ENCODE data around the gene NXPH1. TPM values are rescaled to one million over a fixed set of nuclear protein-coding genes. Genes with fewer than 3 reads are reported as not detected.

NXPH1 gene
- total and polyA plus RNA-seq, 10 donors: not detected

DNA sequence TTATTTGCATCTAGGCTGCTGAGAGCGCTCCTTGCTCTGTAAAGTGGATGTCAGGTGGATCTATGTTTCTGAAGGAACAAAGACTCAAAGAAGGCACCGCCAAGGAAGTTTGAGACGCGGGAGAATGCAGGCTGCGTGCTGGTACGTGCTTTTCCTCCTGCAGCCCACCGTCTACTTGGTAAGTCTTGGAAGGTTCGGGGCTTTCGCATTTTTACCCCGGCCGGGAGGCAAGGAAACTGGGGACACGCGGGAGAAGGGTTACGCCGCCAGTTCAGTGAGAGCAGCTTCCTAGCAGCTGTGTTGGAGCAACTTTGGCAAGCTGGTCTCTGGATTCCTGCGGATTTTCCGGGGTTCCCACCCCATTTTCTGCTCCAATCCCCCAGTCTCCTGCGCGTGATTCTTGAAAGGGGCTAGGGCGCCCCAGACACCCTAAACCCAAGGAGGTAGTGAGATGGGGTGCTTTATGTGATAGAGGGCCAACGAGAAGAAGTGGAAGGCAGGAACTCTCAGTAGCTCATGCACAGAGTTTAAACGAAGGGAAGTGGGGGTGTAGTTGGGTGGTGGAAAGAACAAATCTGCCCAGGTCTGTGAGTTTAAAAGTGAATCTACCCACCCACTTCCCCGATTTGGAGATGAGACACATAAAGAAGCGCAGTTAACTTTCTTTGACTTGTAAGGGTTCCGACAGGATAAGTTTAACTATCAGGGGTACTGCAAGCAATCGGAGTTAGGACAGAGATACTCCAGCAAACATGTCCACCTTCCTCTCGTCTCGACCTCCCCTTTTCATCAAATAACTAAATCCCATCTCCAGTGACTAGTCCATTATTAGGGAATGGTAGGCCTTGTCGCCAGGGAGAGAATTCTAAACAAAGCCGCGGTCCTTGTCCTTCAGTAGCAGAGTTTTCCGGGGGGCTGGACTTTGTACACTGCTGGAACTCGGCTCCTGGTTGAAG is 2.5 kb downstream of the NXPH1 start:
- TF ChIP-seq POLR2AphosphoS5 (IDR thresholded peaks at IDR 0.05) (no peak), POLR2A (IDR thresholded peaks at IDR 0.05) (no peak), CTCF (IDR thresholded peaks at IDR 0.05 in 8 of 11, conservative IDR thresholded peaks at IDR 0.05 in 3 of 11) (no peak)
- peaks cover 0 to 24% (median 8%) of the 10 kb centered on the region in 6 donors for H3K4me1 ChIP-seq
- peaks cover 20 to 100% (median 91%) of the 10 kb centered on the region in 7 donors for H3K27me3 ChIP-seq (replicated peaks in 1 of 7)
- no peaks in the 10 kb centered on the region for H3K36me3 ChIP-seq
- DNase-seq: no peak
- H3K9me3 ChIP-seq: no peaks in the 10 kb centered on the region
- H3K27ac ChIP-seq: no peak overlapping the region
- H3K4me3 ChIP-seq: no peak overlapping the region
- intact Hi-C loops (cut with DNase I; ENCODE audit: low total_unique reads): no loop called here
- WGBS, 5 donors: 12 to 13% (median 13%) methylated on average over 33 of the region's 33 CpGs

DNA sequence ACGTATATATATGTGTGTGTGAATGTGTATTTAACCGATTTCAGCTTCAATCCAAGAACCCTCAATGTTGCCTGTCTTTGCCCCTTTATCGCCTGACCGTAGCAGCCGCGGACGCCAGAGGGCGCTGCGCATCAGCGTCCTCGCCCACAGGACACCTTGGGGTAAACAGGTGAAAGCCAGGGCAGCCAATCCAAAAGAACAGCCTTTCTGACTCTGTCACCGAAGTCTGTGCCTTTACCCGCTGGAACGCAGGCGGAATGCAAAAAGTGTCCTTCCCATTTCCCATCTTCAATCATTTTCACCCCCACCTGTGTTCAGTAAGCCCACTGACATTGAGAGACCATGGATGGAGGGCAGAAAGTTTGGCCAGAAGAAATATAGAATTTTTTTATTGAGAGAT is 3.6 kb downstream of the NXPH1 start:
- 0 to 3% (median 2%) methylated on average over 15 of the region's 15 CpGs for WGBS, 5 donors
- Histone ChIP-seq H3K36me3 (no peaks in the 10 kb centered on the region), H3K27me3 (replicated peaks in 1 of 7) (peaks cover 20 to 100% (median 97%) of the 10 kb centered on the region in 7 donors), H3K9me3 (peaks cover 0 to 5% (median 0%) of the 10 kb centered on the region in 8 donors), H3K4me3 (no peak overlapping the region), H3K4me1 (peaks cover 0 to 24% (median 8%) of the 10 kb centered on the region in 6 donors), H3K27ac (no peak overlapping the region)
- intact Hi-C loops (cut with DNase I; ENCODE audit: low total_unique reads): no loop called here
- TF ChIP-seq CTCF (IDR thresholded peaks at IDR 0.05 in 8 of 11, conservative IDR thresholded peaks at IDR 0.05 in 3 of 11): peak in 6 of 11 experiments; percentile 22 to 57 (median 44)
- TF ChIP-seq POLR2A (IDR thresholded peaks at IDR 0.05): no peak
- TF ChIP-seq POLR2AphosphoS5 (IDR thresholded peaks at IDR 0.05): no peak
- DNase-seq: peak; percentile 76

- H3K4me3 ChIP-seq: no peak overlapping the region
- intact Hi-C loops (cut with DNase I; ENCODE audit: low total_unique reads): no loop called here
- TF ChIP-seq CTCF (IDR thresholded peaks at IDR 0.05 in 8 of 11, conservative IDR thresholded peaks at IDR 0.05 in 3 of 11): no peak
- peaks cover 0 to 12% (median 0%) of the 10 kb centered on the region in 8 donors for H3K9me3 ChIP-seq
- no peaks in the 10 kb centered on the region for H3K36me3 ChIP-seq
- WGBS, 5 donors: 4 to 10% (median 5%) methylated on average over 8 of the region's 8 CpGs
- no peak overlapping the region for H3K27ac ChIP-seq
- DNase-seq: no peak
- H3K4me1 ChIP-seq: peaks cover 0 to 31% (median 9%) of the 10 kb centered on the region in 6 donors
- H3K27me3 ChIP-seq (replicated peaks in 1 of 7): peaks cover 20 to 100% (median 97%) of the 10 kb centered on the region in 7 donors
Observed at GRCh38 chr7:8437606-8438005, 4.2 kb downstream of the NXPH1 start.

GRCh38 chr7:8440670-8441069 is 7.3 kb downstream of the NXPH1 start:
- H3K4me3 ChIP-seq: no peak overlapping the region
- no peak for TF ChIP-seq CTCF (IDR thresholded peaks at IDR 0.05 in 8 of 11, conservative IDR thresholded peaks at IDR 0.05 in 3 of 11)
- TF ChIP-seq POLR2AphosphoS5 (IDR thresholded peaks at IDR 0.05): no peak
- no peak for TF ChIP-seq POLR2A (IDR thresholded peaks at IDR 0.05)
- no peaks in the 10 kb centered on the region for H3K36me3 ChIP-seq
- no peak for DNase-seq
- H3K9me3 ChIP-seq: peaks cover 0 to 23% (median 0%) of the 10 kb centered on the region in 8 donors
- peaks cover 0 to 28% (median 8%) of the 10 kb centered on the region in 6 donors for H3K4me1 ChIP-seq
- WGBS, 5 donors: 10 to 23% (median 14%) methylated on average over 8 of the region's 8 CpGs
- no peak overlapping the region for H3K27ac ChIP-seq
- H3K27me3 ChIP-seq (replicated peaks in 1 of 7): peaks cover 12 to 99% (median 91%) of the 10 kb centered on the region in 7 donors
- intact Hi-C loops (cut with DNase I; ENCODE audit: low total_unique reads): no loop called here

Data from spleen (tissue), 11 donors.